Esophagus squamous epithelium (tissue), 5 donors: ENCODE results near the gene PARD3B. TPM values are rescaled to one million over a fixed set of nuclear protein-coding genes. Genes with fewer than 3 reads are reported as not detected.

Experiments used
- DNase-seq: peaks from one replicate; lab custom pipeline; 2025; lab: John Stamatoyannopoulos, UW
- H3K27ac ChIP-seq, 4 donors: fragments of 200-600 bp; sonication (generic); one replicate each; pipeline ENCODE4 v1.5.1; 2016 to 2019; ENCODE audit warnings: mild to moderate bottlenecking in 1 of 4
- H3K27me3 ChIP-seq, 4 donors: fragments of 200-600 bp; sonication (generic); 1 replicate in 3 of 4; 2 replicates in 1 of 4; pipeline versions ENCODE4 v1.5.1 to v1.6.0; 2017 to 2021; ENCODE audit warnings: antibody characterized with exemption in 1 of 4
- H3K36me3 ChIP-seq, 3 donors: fragments of 200-600 bp; sonication (generic); one replicate each; pipeline ENCODE4 v1.5.1; 2016 to 2019
- H3K4me1 ChIP-seq, 3 donors: fragments of 200-600 bp; sonication (generic); one replicate each; pipeline ENCODE4 v1.5.1; 2017 to 2019
- H3K4me3 ChIP-seq, 4 donors: fragments of 200-600 bp; sonication (generic); 1 replicate in 3 of 4; 2 replicates in 1 of 4; pipeline ENCODE4 v1.5.1; 2016 to 2019; ENCODE audit warnings: mild to moderate bottlenecking in 2 of 4, moderate library complexity in 1 of 4
- H3K9me3 ChIP-seq, 3 donors: fragments of 200-600 bp; sonication (generic); one replicate each; pipeline ENCODE4 v1.5.1; 2016 to 2019
- CTCF ChIP-seq, 6 experiments: fragments of 450-650 bp in 4 of 6; fragments of 200-600 bp in 2 of 6; sonication (generic) in 2 of 6; IDR thresholded peaks; one replicate each; pipeline ENCODE4 v1.5.1; 2016 to 2019; ENCODE audit warnings: antibody characterized with exemption in 6 of 6, mild to moderate bottlenecking in 4 of 6, moderate library complexity in 4 of 6
- POLR2A ChIP-seq, 4 donors: fragments of 450-650 bp; IDR thresholded peaks; one replicate each; pipeline ENCODE4 v1.6.1; 2017; ENCODE audit warnings: antibody characterized with exemption in 4 of 4, mild to moderate bottlenecking in 4 of 4, moderate library complexity in 3 of 4
- WGBS, 2 donors: methylation state at CpG; one replicate each; pipeline ENCODE4 v1.1.5; 2018; 5-methylcytosine and 5-hydroxymethylcytosine counted together
- intact Hi-C: fragments of 100-400 bp; cut with DNase I; formaldehyde crosslinking; loops from one replicate; pipeline ENCODE4 v1.15.0; 2022
- total RNA-seq, 4 donors: library from RNA; depleted of rRNA; stranded (reverse); fragments of >200 nt; gene quantifications; one replicate each; pipeline ENCODE4 v1.1.0, GENCODE V29; 2016
- donor health status: DM: yes; HTN: yes; CAD: no.

PARD3B gene
- total RNA-seq, 4 donors from 2014 or later = 2.4 to 15.8 (median 4.3) TPM

GRCh38 chr2:204781941-204782340 is 236.7 kb downstream of the PARD3B start:
- WGBS, 2 donors = 63 to 83% methylated on average over 1 of the region's 1 CpG
- H3K36me3 ChIP-seq = no peaks in the 10 kb centered on the region
- no peaks in the 10 kb centered on the region for H3K9me3 ChIP-seq
- peaks cover 0 to under 1% (median 0%) of the 10 kb centered on the region in 3 donors for H3K4me1 ChIP-seq
- no peak for DNase-seq
- intact Hi-C loops = no loop called here
- no peak for TF ChIP-seq CTCF (IDR thresholded peaks at IDR 0.05)
- H3K27me3 ChIP-seq = no peaks in the 10 kb centered on the region
- no peak overlapping the region for H3K4me3 ChIP-seq
- no peak overlapping the region for H3K27ac ChIP-seq

- H3K4me3 ChIP-seq = no peak overlapping the region
- WGBS, 2 donors = 82 to 100% methylated on average over 3 of the region's 3 CpGs
- no peaks in the 10 kb centered on the region for H3K36me3 ChIP-seq
- H3K4me1 ChIP-seq = no peaks in the 10 kb centered on the region
- DNase-seq = no peak
- H3K27me3 ChIP-seq = no peaks in the 10 kb centered on the region
- intact Hi-C loops = no loop called here
- TF ChIP-seq POLR2A (IDR thresholded peaks at IDR 0.05) (no peak), CTCF (IDR thresholded peaks at IDR 0.05) (no peak)
- no peaks in the 10 kb centered on the region for H3K9me3 ChIP-seq
- H3K27ac ChIP-seq = no peak overlapping the region
These were observed 244.8 kb downstream of the PARD3B start for GRCh38 chr2:204790076-204790475.

- Histone ChIP-seq H3K4me3 (no peak overlapping the region), H3K27me3 (no peaks in the 10 kb centered on the region), H3K9me3 (no peaks in the 10 kb centered on the region), H3K4me1 (no peaks in the 10 kb centered on the region), H3K36me3 (no peaks in the 10 kb centered on the region), H3K27ac (no peak overlapping the region)
- intact Hi-C loops = no loop called here
- no peak for DNase-seq
- no peak for TF ChIP-seq CTCF (IDR thresholded peaks at IDR 0.05)
- TF ChIP-seq POLR2A (IDR thresholded peaks at IDR 0.05) = no peak
These were observed 246.0 kb downstream of the PARD3B start for GRCh38 chr2:204791230-204791629.

- no peaks in the 10 kb centered on the region for H3K36me3 ChIP-seq
- no peak overlapping the region for H3K27ac ChIP-seq
- 93 to 97% methylated on average over 2 of the region's 2 CpGs for WGBS, 2 donors
- no peaks in the 10 kb centered on the region for H3K27me3 ChIP-seq
- TF ChIP-seq CTCF (IDR thresholded peaks at IDR 0.05) (no peak), POLR2A (IDR thresholded peaks at IDR 0.05) (no peak)
- DNase-seq = no peak
- H3K9me3 ChIP-seq = no peaks in the 10 kb centered on the region
- intact Hi-C loops = no loop called here
- H3K4me3 ChIP-seq = no peak overlapping the region
- no peaks in the 10 kb centered on the region for H3K4me1 ChIP-seq
These were observed 249.3 kb downstream of the PARD3B start for GRCh38 chr2:204794624-204795023.

GRCh38 chr2:204795156-204795555 is 249.9 kb downstream of the PARD3B start:
- H3K27me3 ChIP-seq = no peaks in the 10 kb centered on the region
- intact Hi-C loops = no loop called here
- H3K4me1 ChIP-seq = no peaks in the 10 kb centered on the region
- no peaks in the 10 kb centered on the region for H3K9me3 ChIP-seq
- H3K36me3 ChIP-seq = no peaks in the 10 kb centered on the region
- WGBS, 2 donors = 40% methylated on average over 1 of the region's 1 CpG
- no peak overlapping the region for H3K27ac ChIP-seq
- TF ChIP-seq CTCF (IDR thresholded peaks at IDR 0.05) (no peak), POLR2A (IDR thresholded peaks at IDR 0.05) (no peak)
- H3K4me3 ChIP-seq = no peak overlapping the region
- DNase-seq = no peak
